GM19452 (cell line): ENCODE data around the gene ERC1.
"Not testable (repeated sequence)": the region's sequence is repeated elsewhere in the genome, so short reads cannot be mapped to it uniquely, and the experiment has no call there.

Source experiments
- ATAC-seq: cut with Tn5 transposase; IDR thresholded peaks from one replicate; pipeline ENCODE4 v1.9.1; 2021; ENCODE audit not compliant: unreplicated experiment

Gene ERC1

GRCh38 chr12:981176-981828, 9.7 kb upstream of the ERC1 start:
- ATAC-seq = no peak

- ATAC-seq = no peak
Observed at GRCh38 chr12:981961-982360, 9.1 kb upstream of the ERC1 start.

- no peak for ATAC-seq
Observed at GRCh38 chr12:988646-989045, 2.4 kb upstream of the ERC1 start.

- no peak for ATAC-seq
Observed at GRCh38 chr12:989051-989450, 2.0 kb upstream of the ERC1 start.

GRCh38 chr12:989751-990660, 1.0 kb upstream of the ERC1 start:
- ATAC-seq = no peak

- ATAC-seq = no peak
Observed at GRCh38 chr12:991350-992333, 619 bp downstream of the ERC1 start.

GRCh38 chr12:992647-993046, 1.6 kb downstream of the ERC1 start:
- ATAC-seq = no peak

GRCh38 chr12:996881-997280, 5.9 kb downstream of the ERC1 start:
- no peak for ATAC-seq

- no peak for ATAC-seq
Observed at GRCh38 chr12:997505-997904, 6.5 kb downstream of the ERC1 start.

- peak; percentile 67 for ATAC-seq
Observed at GRCh38 chr12:998020-998874, 7.2 kb downstream of the ERC1 start.

GRCh38 chr12:999736-1000135, 8.7 kb downstream of the ERC1 start:
- not testable (repeated sequence) for ATAC-seq

- ATAC-seq = no peak
Observed at GRCh38 chr12:1001507-1001906, 10.5 kb downstream of the ERC1 start.

GRCh38 chr12:1003600-1004271, 12.7 kb downstream of the ERC1 start:
- ATAC-seq = no peak

- ATAC-seq = no peak
Observed at GRCh38 chr12:1006255-1006654, 15.2 kb downstream of the ERC1 start.

GRCh38 chr12:1007276-1007675, 16.3 kb downstream of the ERC1 start:
- no peak for ATAC-seq

- no peak for ATAC-seq
Observed at GRCh38 chr12:1007994-1008393, 17.0 kb downstream of the ERC1 start.

GRCh38 chr12:1011091-1011490, 20.1 kb downstream of the ERC1 start:
- no peak for ATAC-seq

GRCh38 chr12:1013618-1014489, 22.8 kb downstream of the ERC1 start:
- no peak for ATAC-seq

GRCh38 chr12:1019283-1019682, 28.3 kb downstream of the ERC1 start:
- ATAC-seq = no peak
